Right renal cortex interstitium (tissue), 3 donors: ENCODE measurements around the gene SETBP1. TPM values are rescaled to one million over a fixed set of nuclear protein-coding genes. Genes with fewer than 3 reads are reported as not detected.

ENCODE experiments used
- DNase-seq, 3 donors: peaks; one replicate each; pipeline ENCODE4 v3.0.0-alpha.2; 2013; ENCODE audit warnings: low read depth in 3 of 3, low spot score in 2 of 3
- polyA plus RNA-seq, 3 donors: library from polyadenylated mRNA; unstranded; fragments of 120-200 nt; gene quantifications; one replicate each; pipeline ENCODE4 v1.2.1, GENCODE V29; 2013; ENCODE audit not compliant: insufficient read length in 3 of 3

Gene SETBP1
- polyA plus RNA-seq, 3 donors = 27.5 to 32.4 (median 30.1) TPM

- no peak for DNase-seq
Observed at GRCh38 chr18:44895176-44895798, 214.6 kb downstream of the SETBP1 start.

GRCh38 chr18:44896846-44897245, 216.2 kb downstream of the SETBP1 start:
- DNase-seq = no peak

GRCh38 chr18:44897411-44897810, 216.7 kb downstream of the SETBP1 start:
- no peak for DNase-seq

- DNase-seq = no peak
Observed at GRCh38 chr18:44897816-44898215, 217.1 kb downstream of the SETBP1 start.

- DNase-seq = no peak
Observed at GRCh38 chr18:44898498-44898897, 217.8 kb downstream of the SETBP1 start.

GRCh38 chr18:44899832-44900231, 219.1 kb downstream of the SETBP1 start:
- no peak for DNase-seq

- DNase-seq = no peak
Observed at GRCh38 chr18:44900627-44901026, 219.9 kb downstream of the SETBP1 start.

GRCh38 chr18:44901283-44901682, 220.6 kb downstream of the SETBP1 start:
- no peak for DNase-seq

- DNase-seq = no peak
Observed at GRCh38 chr18:44903327-44903726, 222.6 kb downstream of the SETBP1 start.

- no peak for DNase-seq
Observed at GRCh38 chr18:44904768-44905167, 224.1 kb downstream of the SETBP1 start.

- DNase-seq = no peak
Observed at GRCh38 chr18:44909191-44909719, 228.6 kb downstream of the SETBP1 start.

- DNase-seq = no peak
Observed at GRCh38 chr18:44911260-44911659, 230.6 kb downstream of the SETBP1 start.

GRCh38 chr18:44911773-44912172, 231.1 kb downstream of the SETBP1 start:
- no peak for DNase-seq

GRCh38 chr18:44912740-44913478, 232.2 kb downstream of the SETBP1 start:
- no peak for DNase-seq

- DNase-seq = no peak
Observed at GRCh38 chr18:44914028-44914427, 233.3 kb downstream of the SETBP1 start.

- no peak for DNase-seq
Observed at GRCh38 chr18:44915213-44915612, 234.5 kb downstream of the SETBP1 start.

- DNase-seq = no peak
Observed at GRCh38 chr18:44915661-44916060, 235.0 kb downstream of the SETBP1 start.

GRCh38 chr18:44916429-44917207, 235.9 kb downstream of the SETBP1 start:
- no peak for DNase-seq

- DNase-seq = no peak
Observed at GRCh38 chr18:44917216-44918141, 236.8 kb downstream of the SETBP1 start.

GRCh38 chr18:44918142-44918476, 237.4 kb downstream of the SETBP1 start:
- no peak for DNase-seq
